K562 treated with DMSO at 1 percent for 24 hours (cell line): Measurements from ENCODE around the gene TECPR2. TPM values are rescaled to one million over a fixed set of nuclear protein-coding genes. Genes with fewer than 3 reads are reported as not detected.

Experiments used
- total RNA-seq: library from RNA; unstranded; fragments of 300-600 nt; gene quantifications from 2 replicates; pipeline ENCODE4 v1.2.3, GENCODE V29; 2022; ENCODE audit warnings: low read depth; ENCODE audit not compliant: insufficient read depth

TECPR2 gene
- total RNA-seq: 5.2 and 5.3 TPM in 2 replicates

GRCh38 chr14:102362545-102363181 lies at the start of gene TECPR2, which contains the start of gene CINP:
TECPR2 (plus strand) TSS chr14:102362941; CDS start chr14:102376722, 13,781 bp downstream.
CINP (minus strand) TSS chr14:102362890; CDS start chr14:102362851, 39 bp downstream.

GRCh38 chr14:102319351-102320032 lies 43.2 kb upstream of the TECPR2 start, which contains the start of gene ZNF839:
ZNF839 (plus strand) TSS chr14:102319746; CDS start chr14:102319766, 20 bp downstream.

GRCh38 chr14:102509746-102510615 lies 147.2 kb downstream of the TECPR2 start, which contains the start of gene ANKRD9:
ANKRD9 (minus strand) TSS chr14:102509776; CDS start chr14:102507889, 1,887 bp downstream.

Other genes with a start within 250 kb of the TECPR2 start
- 10.4 and 10.7 TPM in 2 replicates for gene WDR20, start 223.0 kb upstream of the TECPR2 start, total RNA-seq
- 8.6 and 10.0 TPM in 2 replicates for gene MOK, start 57.8 kb upstream of the TECPR2 start, total RNA-seq
- gene ZNF839, start 43.2 kb upstream of the TECPR2 start, total RNA-seq: 6.6 and 8.0 TPM in 2 replicates
- gene CINP, start 51 bp upstream of the TECPR2 start, total RNA-seq: 44.1 and 47.8 TPM in 2 replicates
- gene ANKRD9, start 146.8 kb downstream of the TECPR2 start, total RNA-seq: 64.4 and 87.9 TPM in 2 replicates
- 19.3 and 21.5 TPM in 2 replicates for gene RCOR1, start 229.7 kb downstream of the TECPR2 start, total RNA-seq